WERI-Rb-1 (cell line): ENCODE data around the gene SERPINB8.

Experiments used
- DNase-seq: peaks from one replicate; pipeline ENCODE4 v3.0.0-alpha.2; 2020
- H3K27ac ChIP-seq: fragments of 250-450 bp; sonication (Bioruptor Pico); 2 replicates; pipeline ENCODE4 v1.5.1; 2020; ENCODE audit warnings: mild to moderate bottlenecking, moderate library complexity
- H3K27me3 ChIP-seq: fragments of 250-450 bp; sonication (Bioruptor Pico); 2 replicates; pipeline ENCODE4 v1.5.1; 2021; ENCODE audit warnings: mild to moderate bottlenecking, low read depth, moderate library complexity; ENCODE audit not compliant: insufficient read depth, severe bottlenecking
- H3K36me3 ChIP-seq: fragments of 250-450 bp; sonication (Bioruptor Pico); 2 replicates; pipeline ENCODE4 v1.5.1; 2020; ENCODE audit warnings: mild to moderate bottlenecking, moderate library complexity
- H3K4me3 ChIP-seq: 2 replicates; pipeline ENCODE4 v1.5.1; 2011; ENCODE audit warnings: low read depth, mild to moderate bottlenecking, control low read depth, low read length
- H3K9me3 ChIP-seq: fragments of 250-450 bp; sonication (Bioruptor Pico); 2 replicates; pipeline ENCODE4 v1.5.1; 2021; ENCODE audit warnings: mild to moderate bottlenecking, moderate library complexity; ENCODE audit not compliant: severe bottlenecking
- TF ChIP-seq, protein P1 (sequence below): IDR thresholded peaks from 2 replicates; pipeline ENCODE4 v1.5.1; 2011; ENCODE audit warnings: low read depth, mild to moderate bottlenecking, control low read depth, inconsistent platforms, low read length

Gene SERPINB8

DNA sequence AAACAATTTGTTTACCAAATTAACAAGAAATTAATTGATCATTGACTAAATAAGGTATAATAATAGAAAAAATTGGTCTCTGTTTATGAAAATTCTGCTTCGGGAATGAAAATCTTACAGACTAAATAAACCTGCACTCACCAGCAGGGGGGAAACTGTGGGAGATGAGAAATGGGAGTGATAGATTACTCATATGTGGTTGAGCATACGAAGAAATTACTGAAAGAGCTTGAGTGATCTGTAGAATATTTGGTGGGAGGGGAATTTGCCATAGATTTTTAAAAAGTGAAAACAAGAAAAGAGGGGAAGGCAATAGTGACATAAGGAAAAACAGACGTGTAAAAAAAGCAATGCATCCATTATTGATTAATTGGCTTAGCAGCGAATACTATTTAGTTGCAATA, 18.6 kb upstream of the SERPINB8 start:
- TF ChIP-seq, protein P1, sequence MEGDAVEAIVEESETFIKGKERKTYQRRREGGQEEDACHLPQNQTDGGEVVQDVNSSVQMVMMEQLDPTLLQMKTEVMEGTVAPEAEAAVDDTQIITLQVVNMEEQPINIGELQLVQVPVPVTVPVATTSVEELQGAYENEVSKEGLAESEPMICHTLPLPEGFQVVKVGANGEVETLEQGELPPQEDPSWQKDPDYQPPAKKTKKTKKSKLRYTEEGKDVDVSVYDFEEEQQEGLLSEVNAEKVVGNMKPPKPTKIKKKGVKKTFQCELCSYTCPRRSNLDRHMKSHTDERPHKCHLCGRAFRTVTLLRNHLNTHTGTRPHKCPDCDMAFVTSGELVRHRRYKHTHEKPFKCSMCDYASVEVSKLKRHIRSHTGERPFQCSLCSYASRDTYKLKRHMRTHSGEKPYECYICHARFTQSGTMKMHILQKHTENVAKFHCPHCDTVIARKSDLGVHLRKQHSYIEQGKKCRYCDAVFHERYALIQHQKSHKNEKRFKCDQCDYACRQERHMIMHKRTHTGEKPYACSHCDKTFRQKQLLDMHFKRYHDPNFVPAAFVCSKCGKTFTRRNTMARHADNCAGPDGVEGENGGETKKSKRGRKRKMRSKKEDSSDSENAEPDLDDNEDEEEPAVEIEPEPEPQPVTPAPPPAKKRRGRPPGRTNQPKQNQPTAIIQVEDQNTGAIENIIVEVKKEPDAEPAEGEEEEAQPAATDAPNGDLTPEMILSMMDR, result no peak
- Histone ChIP-seq H3K36me3 (no peaks in the 10 kb centered on the region), H3K27ac (no peak overlapping the region), H3K27me3 (no peaks in the 10 kb centered on the region), H3K4me3 (no peak overlapping the region), H3K9me3 (no peaks in the 10 kb centered on the region)
- DNase-seq, result no peak

DNA sequence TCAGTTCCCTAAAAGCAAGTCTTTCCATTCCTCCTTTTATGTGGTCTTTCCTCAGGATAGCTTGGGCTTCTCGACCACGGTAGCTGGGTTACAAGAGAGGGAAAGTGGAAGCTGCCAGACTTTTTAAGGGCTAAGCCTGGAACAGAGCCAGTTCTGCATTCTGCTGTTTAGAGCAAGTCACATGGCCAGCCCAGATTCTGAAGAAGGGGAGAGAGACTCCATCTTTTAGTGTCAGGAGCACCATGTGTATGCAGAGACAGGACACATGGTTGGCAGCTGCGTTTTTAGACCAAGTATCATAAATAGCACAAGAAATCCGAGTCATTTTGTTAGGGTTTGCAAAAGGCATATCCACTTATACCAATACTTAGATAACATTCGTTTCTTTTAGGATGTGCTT, 16.1 kb upstream of the SERPINB8 start:
- H3K4me3 ChIP-seq, result no peak overlapping the region
- H3K27ac ChIP-seq, result no peak overlapping the region
- no peak for DNase-seq
- no peaks in the 10 kb centered on the region for H3K9me3 ChIP-seq
- H3K27me3 ChIP-seq, result no peaks in the 10 kb centered on the region
- H3K36me3 ChIP-seq, result no peaks in the 10 kb centered on the region
- TF ChIP-seq, protein P1, result no peak

DNA sequence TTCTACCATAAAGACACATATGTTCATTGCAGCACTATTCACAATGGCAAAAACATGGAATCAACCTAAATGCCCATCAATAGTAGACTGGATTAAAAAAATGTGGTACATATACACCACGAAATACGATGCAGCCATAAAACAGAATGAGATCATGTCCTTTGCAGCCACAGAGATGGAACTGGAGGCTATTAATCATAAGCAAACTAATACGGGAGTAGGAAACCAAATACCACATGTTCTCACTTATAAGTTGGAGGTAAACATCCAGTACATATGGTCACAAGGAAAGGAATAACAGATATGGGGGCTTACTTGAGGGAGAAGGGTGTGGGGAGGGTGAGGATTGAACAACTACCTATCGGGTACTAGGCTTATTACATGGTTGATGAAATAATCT, 13.1 kb upstream of the SERPINB8 start:
- TF ChIP-seq, protein P1, result no peak
- Histone ChIP-seq H3K27ac (no peak overlapping the region), H3K4me3 (no peak overlapping the region), H3K9me3 (no peaks in the 10 kb centered on the region), H3K36me3 (no peaks in the 10 kb centered on the region), H3K27me3 (no peaks in the 10 kb centered on the region)
- DNase-seq, result no peak

DNA sequence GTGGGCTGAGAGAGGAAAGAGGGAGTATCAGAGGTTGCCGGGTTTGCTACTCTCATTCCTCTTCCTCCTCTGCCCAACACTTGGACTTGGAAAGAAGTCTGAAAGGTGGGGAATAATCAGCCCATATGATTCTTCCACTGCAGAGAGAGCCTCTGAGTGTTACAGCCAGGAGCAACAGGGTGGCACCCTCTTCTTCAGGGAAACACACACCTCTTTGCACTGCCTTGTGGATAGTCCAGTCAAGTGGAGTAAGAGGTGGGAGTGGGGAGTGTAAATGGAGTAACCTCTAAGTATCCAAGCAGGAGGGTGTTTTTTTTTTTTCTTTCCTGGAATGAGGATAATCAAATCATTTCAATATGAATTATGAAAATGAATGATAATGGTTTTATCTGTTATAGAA, 9.0 kb upstream of the SERPINB8 start:
- H3K27ac ChIP-seq, result no peak overlapping the region
- no peak overlapping the region for H3K4me3 ChIP-seq
- TF ChIP-seq, protein P1, result no peak

DNA sequence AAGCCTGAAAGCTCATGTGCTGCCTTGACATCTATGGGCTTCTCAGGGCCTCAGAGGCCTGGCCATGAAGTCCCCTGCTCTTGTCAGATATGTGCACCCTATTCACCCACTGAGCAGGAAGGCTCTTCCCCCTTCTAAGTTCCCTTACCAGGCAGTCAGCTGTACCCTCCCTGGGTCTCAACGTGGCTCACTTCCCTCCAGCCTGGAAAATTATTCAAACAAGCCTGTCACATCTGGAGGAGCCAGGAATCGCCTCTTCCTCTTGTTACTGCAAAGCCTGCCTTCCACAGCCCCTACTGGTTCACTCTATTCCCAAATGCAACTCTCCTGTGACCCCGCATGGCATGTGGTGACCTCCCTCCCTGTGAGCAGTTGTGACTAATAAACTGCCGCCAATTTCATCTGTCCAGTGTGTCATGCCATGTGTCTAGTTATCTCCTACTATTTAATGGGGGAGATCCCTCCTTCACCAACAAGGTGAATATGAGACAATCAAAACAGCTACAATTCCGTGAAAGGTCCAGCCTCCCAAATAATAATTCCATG, 8.4 kb upstream of the SERPINB8 start:
- Histone ChIP-seq H3K9me3 (no peaks in the 10 kb centered on the region), H3K36me3 (no peaks in the 10 kb centered on the region), H3K27me3 (no peaks in the 10 kb centered on the region), H3K4me3 (no peak overlapping the region), H3K27ac (no peak overlapping the region)
- TF ChIP-seq, protein P1, result no peak
- DNase-seq, result no peak

More for the DNA sequence above, 9.0 kb upstream of the SERPINB8 start:
- Histone ChIP-seq H3K9me3 (no peaks in the 10 kb centered on the region), H3K27me3 (no peaks in the 10 kb centered on the region), H3K36me3 (no peaks in the 10 kb centered on the region)
- DNase-seq, result no peak

DNA sequence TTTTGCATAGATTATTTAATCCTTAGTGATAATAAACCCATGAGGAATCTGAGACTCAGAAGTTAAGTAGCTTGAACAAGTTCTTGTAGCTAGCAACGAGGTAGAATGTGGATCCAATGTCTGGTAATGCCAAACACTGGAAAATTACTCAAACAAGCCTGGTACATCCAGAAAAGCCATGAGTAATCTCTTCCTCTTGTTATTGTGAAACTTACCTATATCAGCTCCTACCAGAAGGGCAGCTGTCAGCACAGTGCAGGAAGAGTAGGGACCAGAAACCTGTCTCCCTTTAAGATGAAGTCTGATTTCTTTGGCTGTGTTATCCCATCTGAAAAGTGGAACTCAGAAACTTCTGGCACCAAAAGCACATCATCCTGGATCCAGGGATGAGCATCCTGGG, 7.7 kb upstream of the SERPINB8 start:
- Histone ChIP-seq H3K27ac (no peak overlapping the region), H3K4me3 (no peak overlapping the region), H3K36me3 (no peaks in the 10 kb centered on the region), H3K27me3 (no peaks in the 10 kb centered on the region), H3K9me3 (no peaks in the 10 kb centered on the region)
- TF ChIP-seq, protein P1, result no peak
- DNase-seq, result no peak
